NCI-H146 treated with DMSO at 0.1 percent for 48 hours (cell line): Measurements from ENCODE around the gene SLC9A9.

ENCODE experiments used
- DNase-seq: peaks from one replicate; lab custom pipeline; 2025; ENCODE audit not compliant: unreplicated experiment; lab: John Stamatoyannopoulos, UW

The SLC9A9 gene

DNA sequence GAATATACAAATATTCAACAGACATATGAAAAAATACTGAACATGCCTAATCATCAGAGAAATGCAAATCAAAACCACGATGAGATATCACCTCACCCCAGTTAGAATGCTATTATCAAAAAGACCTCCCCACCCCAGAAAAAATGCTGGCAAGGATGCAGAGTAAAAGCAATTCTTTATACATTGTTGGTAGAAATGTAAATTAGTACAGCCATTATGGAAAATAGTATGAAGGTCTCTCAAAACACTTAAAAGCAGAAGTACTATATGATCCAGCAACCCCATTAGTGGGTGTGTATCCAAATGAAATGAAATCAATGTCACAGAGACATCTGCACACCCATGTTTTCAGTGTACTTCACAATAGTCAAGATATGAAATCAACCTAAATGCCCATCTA, 420.0 kb downstream of the SLC9A9 start:
- DNase-seq = no peak

DNA sequence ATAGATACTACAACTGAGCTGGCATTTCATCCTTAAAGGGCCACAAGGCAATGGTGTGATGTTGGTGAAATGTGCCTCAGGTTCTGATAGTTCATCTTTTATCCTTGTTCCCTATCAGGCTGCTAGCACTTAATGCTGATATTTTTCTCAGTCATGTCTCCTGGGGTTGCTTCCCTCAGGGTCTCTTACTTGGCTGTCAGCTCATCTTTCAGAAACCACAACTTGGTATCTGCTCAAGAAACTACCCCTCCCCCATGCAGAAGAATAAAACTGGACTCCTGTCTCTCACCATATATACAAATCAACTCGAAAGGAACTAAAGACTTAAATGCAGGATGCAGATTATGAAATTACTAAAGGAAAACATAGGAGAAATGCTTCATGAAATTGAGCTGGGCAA, 420.6 kb downstream of the SLC9A9 start:
- DNase-seq = no peak

DNA sequence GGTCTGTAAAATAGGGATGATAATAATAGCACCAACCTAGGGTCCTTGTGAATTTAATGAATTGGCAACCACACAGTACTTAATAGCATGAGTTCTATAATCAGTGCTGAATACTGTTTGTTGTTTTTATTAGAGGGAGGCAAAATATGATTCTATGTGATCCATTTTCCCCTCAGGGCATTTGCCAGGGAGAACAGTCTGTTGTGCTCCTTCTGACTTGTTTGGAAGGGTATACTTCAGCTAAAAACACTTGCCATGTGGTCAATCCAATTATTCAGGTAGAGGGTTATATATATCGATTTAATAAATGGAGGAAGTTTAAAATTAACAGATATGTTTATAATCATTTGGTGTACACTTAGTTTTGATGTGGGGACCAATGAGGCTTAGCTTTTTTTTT, 423.4 kb downstream of the SLC9A9 start:
- DNase-seq = no peak

DNA sequence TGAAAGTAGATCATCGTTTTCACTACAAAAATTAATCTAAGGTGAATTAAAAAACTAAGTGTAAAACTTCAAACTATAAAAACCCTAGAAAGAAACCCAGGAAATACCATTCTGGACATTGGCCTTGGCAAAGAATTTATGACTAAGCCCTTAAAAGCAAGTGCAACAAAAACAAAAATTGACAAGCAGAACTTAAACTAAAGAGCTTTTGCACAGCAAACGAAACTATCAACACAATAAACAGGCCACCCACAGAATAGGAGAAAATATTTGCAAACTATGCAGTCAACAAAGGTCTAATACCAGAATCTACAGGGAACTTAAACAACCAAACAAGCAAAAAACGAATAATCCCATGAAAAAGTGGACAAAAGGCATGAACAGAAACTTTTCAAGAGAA, 426.7 kb downstream of the SLC9A9 start:
- DNase-seq = no peak

DNA sequence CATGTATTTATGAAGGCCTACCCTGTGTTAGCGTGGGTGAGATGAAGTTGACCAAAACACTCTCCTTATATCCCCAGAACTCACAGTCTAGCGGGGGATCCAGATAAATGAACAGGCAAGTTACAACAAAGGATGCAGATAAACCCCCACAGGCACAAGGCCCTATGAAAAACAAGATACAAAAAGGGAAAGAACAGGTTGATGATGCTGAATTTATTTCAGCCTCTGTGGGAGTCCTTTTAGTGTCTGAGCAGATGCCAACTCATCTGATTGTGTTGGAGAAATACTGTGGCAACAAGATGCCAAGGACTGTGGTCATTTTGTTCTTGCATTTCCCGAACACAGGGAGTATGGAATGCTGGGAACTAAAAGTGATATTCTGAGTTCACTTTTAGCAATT, 428.7 kb downstream of the SLC9A9 start:
- DNase-seq = no peak

DNA sequence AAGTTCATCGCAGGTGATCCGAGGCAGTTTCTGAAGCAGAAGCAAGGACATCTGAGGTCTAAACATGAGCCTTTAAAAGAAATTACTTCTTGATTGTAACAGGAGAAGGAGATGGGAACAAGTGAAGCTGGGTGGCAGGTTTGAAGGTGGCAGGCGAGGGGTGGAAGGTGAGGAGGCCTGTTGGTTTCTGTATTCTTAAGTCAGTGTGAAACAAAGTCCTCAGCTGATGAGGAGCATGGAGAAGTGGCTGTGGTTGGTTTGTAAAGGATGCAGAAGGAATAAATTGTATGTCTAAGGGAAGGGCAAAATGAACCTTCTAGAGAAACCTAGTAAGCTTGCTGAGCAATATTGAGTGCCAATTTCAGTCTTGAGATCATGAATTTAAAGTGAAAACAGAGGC, 429.9 kb downstream of the SLC9A9 start:
- DNase-seq = no peak

DNA sequence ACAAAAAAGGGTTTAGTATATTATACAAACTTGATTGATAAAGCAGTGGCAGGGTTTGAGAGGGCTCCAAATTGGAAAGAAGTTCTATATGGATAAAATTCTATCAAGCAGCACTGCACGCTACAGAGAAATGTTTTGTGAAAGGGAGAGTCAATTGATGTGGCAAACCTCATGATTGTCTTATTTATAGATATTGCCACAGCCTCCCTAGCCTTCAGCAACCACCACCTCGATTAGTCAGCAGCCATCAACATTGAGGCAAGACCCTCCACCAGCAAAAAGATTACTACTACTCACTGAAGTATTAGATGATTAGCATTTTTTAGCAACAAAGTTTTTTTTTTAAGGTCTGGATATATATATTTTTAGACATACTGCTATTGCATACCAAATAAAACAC, 432.0 kb downstream of the SLC9A9 start:
- no peak for DNase-seq

DNA sequence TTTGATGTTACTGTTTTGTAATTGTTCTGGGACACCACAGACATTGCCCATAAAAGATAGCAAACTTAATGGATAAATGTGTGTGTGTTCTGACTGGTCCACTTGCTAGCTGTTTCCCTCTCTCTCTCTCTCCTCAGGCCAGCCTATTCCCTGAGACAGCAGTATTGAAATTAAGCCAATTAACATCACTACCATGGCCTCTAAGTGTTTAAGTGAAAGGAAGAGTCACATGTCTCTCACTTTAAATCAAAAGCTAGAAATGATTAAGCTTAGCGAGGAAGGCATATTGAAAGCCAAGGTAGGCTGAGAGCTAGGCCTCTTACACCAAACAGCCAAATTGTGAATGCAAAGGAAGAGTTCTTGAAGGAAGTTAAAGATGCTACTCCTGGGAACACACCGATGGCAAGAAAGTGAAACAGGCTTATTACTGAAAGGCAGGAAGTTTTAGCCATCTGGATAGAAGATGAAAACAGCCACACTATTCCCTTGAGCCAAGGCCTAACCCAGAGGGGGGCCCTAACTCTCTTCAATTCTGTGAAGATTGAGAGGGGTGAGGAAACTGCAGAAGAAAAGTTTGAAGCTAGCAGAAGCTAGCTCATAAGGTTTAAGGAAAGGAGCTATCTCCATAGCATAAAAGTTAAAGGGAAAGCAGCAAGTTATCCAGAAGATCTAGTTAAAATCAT, 433.6 kb downstream of the SLC9A9 start:
- no peak for DNase-seq

DNA sequence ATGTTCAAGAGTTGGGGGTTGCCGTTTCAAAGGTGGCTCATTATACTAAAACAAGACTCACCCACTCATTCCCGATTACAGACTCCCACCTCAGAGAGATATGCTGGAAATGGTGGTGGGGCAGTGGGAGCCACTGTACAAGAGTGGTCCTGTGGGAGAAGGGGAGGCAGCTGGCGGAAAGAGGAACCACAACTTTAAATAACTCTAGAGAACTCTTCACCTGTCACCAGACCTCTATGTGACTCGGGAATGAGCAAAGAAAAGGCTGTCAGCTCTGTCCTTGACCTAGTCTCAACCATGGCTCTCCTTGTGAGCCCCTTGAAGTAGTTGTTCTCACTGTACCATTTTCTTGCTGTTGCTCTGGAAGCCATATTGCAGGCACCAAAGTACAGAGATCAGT, 434.9 kb downstream of the SLC9A9 start:
- no peak for DNase-seq

DNA sequence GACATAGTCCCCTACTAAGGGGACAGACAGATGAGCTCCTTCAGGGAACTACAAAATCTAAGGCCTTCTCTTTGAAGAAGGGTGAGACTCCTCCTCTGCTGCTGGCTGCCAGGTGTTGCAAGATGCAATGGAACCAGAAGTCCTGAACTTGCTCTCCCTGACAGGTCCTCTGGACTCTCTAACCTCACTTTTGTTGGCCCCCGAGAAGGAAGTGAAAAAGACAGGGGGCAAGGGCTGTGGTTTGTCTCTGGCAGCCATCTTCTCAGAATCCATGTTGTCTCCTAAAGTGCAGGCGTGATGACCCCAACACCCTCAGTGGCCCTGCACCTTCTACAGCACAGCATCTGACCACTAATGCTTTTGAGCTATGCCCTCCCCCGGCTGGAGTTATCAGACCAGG, 436.2 kb downstream of the SLC9A9 start:
- no peak for DNase-seq

DNA sequence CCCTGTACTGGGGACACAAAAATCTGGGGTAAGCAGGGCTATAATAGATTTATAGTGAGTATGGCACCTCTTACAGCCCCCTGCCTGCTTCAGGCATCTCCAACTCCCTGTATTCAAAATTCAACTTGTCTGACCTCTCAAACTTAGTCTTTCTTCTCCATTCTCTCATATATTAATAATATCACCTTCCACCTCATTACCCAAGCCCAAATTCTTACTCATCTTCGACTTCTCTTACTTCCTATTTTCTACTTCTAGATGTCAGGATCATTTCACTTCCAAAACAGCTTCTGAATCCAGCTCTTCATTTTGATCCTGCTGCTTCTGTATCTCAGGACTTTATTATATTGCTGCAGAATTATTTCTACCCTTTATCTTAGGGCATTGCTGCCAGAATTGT, 438.0 kb downstream of the SLC9A9 start:
- no peak for DNase-seq

DNA sequence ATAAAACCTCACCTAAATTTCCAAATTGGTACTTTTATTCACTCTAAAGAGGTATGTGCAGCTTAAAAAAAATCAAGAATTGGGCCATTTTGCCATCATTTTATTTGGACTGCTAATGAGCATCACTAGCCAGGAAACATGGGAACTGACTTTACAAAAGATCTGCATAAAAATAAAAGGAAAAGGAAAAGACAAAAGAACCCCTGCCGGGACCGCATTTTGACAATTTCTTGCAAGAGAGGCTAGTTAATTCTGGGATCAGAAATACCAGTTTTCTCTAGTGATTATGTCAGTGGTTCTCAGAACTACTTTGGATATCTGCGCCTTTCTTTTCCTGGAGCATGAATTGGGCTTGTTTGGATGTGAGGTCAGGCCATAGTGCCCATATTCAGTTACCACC, 439.5 kb downstream of the SLC9A9 start:
- no peak for DNase-seq

DNA sequence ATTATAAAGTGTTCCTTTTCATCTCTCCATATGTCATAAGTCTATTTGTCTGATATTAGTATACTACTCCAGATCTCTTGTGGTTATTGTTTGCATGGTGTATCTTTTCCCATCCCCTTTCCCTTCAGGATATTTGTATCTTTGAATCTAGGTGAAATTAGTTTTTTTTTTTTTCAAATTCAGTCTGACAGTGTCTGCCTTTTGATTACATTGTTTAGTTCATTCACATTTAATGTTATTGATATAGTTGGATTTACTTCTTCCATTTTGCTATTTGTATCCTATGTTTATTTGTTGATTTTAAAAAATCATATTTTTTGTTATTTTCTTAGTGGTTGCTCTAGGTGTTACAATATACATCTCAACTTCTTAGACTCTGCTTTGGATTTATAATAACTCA, 445.7 kb downstream of the SLC9A9 start:
- DNase-seq = no peak

DNA sequence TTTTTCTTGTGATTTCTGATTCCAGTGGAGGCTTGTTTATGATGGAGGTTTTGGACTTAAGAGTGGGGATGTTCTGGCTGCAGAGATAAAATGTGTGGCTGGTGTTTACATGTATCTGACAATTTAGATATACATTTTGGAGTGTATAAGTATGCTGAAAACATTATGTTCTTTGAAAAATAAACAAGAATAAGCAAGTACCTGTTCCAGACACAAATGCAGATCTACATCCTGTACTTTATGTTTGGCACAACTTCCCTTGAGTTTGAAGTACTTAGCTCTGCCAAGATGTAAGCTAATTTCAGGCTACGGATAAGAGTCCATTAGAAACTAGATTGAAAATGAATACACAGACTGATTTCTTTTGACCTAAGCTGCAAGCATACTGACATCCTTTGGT, 451.5 kb downstream of the SLC9A9 start:
- DNase-seq = no peak

DNA sequence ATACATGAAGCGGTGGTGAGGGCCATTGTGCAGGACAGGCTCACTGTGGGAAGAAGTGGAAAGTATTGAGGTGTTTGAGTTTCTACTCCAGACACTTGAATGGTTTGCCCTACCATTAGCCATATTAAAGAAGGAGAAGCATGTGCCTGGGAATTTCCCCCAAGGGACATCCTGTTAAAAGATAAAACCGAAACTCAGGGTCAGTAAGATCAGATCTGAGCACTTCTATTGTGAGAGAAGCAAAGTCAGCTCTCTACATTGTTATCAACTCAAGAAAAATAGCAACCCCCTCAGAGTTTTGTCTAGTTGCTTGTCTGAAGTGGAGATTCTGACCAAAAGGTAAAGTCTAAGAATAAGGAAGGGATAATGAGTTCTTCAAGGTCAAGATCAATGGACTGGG, 458.9 kb downstream of the SLC9A9 start:
- DNase-seq = no peak

DNA sequence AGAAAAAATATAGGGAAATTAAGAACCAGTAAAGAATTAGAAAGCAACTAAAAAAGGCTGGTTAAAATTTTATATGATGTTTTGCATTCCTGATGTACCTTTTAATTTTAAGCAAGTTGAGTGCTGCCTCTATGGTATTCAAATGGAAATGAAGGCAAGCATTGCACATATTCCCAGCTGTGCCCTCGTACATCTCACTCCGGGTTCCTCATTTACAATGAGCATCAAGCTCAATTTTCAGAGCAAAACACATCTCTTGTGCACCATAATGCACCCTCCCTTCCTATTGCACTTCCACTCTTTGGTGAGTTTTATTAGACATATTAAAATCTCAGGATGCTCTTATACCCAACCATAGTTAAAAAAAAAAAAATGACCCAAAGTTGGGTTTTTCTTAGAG, 460.8 kb downstream of the SLC9A9 start:
- no peak for DNase-seq

DNA sequence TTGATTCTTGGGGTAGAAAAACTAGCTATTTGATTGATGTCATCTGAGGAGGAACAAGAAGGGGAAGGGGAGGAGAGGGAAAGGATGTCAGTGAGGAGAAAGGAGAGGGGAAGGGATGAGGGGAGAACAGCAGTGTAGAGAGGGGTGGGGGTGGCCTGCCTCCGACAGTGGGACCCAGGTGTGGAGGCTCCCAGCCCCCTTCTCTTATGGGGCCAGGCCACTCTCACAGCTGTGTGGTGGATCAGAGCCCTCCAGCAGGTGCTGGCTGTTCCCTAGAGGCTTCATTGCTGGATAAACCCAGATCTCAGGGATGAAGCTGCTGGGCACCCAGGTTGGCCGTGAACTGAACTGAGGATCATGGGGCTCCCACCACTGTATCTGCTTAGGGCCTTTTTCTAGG, 464.2 kb downstream of the SLC9A9 start:
- no peak for DNase-seq

DNA sequence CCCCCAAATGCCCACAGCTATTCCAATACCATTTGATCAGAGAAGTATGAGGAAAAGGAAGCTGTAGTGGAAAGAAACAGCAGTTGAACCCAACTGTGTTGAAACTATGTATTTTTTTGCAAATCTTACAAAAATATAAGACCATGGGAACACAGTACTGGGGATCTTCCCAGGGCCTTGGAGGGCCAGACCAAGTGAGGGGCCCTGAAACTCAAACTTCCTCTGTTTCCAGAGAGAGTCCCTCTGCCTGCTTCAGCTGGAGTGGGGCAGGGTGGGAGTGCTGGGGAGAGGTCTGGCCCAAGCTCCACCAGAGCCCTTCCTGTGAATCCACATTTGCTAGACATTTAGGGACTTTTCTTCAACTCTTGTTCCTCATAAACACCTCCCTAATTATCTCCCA, 464.8 kb downstream of the SLC9A9 start:
- DNase-seq = no peak

DNA sequence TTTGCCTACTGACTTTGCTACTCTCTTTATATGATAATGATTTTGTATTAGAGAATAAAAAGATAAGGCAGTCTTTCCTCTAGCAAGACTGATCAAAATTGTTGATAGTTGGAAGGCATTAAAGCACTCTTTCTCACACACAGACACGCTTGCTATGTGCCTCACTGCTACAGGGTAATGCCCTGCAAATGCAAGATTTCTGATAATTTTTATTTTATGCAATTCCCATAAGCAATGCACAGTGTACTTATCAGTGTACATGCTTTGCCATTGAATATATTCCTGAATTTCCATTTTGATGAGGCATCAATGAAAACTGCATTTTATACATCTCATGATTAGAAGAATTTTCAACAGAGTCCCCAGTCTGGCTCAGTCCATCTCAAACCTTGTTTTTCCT, 465.5 kb downstream of the SLC9A9 start:
- no peak for DNase-seq

DNA sequence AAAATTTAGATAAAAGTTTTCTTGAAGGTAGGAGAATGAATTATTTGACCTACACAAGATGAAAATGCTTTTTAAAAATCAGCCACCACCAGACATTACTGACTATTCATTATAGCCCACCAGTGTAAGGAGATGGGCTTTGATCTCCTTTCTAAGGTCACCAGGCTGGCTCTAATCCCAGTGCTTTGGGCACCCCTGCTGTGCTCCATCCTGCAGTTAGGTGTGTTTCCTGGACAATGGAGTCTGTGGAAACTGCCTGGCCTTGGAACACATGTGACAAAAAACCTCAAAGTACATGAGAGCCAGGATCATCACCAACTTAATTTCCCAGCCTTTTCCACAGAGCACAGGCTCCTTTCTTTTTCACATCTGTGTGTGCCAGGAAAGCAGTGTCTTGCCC, 467.8 kb downstream of the SLC9A9 start:
- DNase-seq = no peak

DNA sequence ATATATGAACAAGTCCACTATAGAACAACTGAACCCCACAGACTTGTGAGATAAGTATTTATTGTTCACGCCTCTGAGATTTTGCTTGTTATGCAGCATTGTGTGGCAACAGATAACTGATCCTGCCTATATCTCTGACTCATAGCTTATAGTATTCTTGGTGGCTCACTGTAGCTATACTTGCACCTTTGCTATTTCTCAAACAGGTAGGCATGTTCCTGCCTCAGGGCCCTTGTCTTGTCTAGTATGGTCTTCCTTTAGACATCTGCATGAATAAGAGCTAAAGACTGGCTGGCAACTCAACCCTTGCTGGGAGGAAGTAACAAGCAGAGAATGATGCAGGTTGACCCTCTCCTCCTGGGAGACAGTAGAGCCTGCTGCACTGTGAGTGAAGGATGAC, 472.6 kb downstream of the SLC9A9 start:
- no peak for DNase-seq

DNA sequence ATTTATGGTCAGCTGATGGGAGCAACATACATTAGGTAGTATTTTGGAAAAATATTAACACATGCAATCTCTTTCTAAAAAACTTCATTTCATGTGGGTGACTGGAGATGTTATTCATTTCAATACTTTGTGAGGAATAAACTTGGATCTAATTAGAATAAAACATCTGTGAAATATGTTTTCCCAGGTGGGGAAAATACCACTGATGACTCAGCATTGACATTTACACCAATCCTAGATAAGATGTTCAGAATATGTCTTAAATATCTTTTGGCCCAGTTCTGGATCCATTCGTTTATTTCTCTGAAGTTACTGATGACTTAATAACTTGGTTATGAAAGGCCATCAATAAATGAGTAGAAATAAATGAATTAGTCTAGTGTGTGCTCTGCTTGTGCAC, 481.1 kb downstream of the SLC9A9 start:
- no peak for DNase-seq

DNA sequence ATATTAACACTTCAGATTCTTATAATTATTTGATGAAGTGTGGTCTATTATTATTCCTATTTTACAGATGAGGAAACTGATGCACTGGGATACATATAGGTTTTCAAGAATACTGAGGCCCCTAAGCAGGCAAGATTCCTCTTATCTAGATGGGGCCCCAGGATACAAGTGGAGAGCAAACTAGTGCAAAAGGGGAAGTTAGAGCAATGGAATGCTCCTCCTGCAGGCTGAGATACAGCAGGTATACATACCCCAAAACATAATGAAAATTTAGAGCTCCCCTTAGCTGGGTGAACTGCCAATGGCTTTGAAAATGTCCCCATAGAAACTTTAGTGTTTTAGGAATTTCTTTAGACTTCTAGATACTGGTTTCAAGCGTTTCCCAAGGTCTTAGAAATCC, 481.6 kb downstream of the SLC9A9 start:
- DNase-seq = no peak

DNA sequence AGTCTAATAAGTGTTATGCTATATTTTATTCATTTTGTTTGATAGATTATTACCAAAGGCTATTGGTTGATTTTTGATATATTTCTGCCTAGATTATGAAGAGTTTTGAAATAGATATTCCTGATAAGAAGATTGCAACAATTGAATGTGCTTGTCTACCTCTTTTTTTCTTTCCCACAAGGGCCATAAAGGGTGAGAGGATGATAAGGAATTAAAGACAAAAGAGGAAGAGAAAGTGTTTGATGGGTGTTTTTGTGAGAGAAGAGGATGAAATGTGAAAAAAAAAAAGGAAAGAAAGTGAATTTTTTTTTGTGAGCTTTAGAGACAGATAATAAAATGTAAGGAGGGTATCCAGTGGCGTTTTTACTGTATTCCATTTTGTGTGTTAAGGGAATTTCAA, 484.3 kb downstream of the SLC9A9 start:
- DNase-seq = no peak
